HG03039 (cell line): ENCODE data around the gene API5.
"Not testable (repeated sequence)": the region's sequence is repeated elsewhere in the genome, so short reads cannot be mapped to it uniquely, and the experiment has no call there.

Experiments
- ATAC-seq: cut with Tn5 transposase; IDR thresholded peaks from one replicate; pipeline ENCODE4 v1.9.1; 2021; ENCODE audit warnings: mild to moderate bottlenecking, moderate library complexity; ENCODE audit not compliant: unreplicated experiment

The API5 gene

GRCh38 chr11:43311791-43312607 lies at the start of gene API5:
API5 (plus strand) TSS chr11:43311996; CDS start chr11:43312128, 132 bp downstream.
- ATAC-seq, result peak; percentile 98

DNA sequence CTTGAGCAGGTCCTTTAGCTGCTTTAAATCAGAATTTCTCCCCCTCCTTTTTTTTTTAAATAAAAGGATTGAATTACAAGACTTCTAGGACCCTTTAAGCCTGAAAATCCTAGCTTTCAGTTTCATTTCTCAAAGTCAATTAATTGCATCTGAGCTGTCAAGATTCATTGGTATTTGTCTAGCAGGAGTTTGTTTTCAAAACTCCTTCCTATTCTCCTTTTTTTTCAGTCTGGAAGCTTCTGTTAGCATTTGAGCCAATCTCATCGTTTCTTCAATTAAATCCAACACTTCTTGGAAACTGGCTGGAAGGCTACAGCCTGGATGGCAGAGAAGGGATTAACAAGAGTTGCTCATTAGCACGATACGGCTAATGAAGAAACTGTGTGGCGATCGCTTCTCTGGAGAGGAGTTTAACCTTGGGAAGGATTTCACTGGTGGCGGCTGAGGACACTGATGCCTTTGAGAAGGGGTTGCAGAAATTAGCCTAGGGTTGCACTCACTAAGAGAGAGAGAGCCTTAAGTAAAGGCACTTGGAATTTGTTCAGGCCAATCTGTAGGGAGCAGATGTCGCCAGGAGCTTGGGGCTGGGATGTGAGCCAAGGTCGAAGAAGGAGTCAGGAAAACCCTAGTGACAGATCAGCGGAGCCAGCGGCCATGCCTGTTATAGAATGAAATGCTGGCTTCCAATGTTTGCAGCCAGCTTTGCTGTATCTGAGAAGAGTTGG lies 43.8 kb upstream of the API5 start:
- ATAC-seq, result no peak

DNA sequence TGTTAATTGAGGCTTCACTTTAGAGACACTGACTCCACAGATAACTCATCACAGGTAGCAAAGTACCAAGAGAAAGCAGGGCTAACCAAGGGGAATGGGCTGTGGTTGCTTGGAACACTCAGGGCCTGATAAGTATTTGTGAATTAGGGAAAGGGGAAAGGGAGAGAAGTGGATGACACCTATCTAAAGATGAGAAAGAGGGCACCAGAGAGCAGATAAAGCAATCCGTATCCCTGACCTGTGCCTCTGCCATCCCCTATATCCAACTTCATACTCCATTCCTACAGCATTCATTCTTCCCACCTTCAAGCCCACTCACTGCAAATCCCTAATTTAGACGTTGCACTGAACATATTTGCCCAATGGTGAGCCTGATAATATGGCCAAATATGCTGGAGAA lies 43.0 kb upstream of the API5 start:
- ATAC-seq, result no peak

DNA sequence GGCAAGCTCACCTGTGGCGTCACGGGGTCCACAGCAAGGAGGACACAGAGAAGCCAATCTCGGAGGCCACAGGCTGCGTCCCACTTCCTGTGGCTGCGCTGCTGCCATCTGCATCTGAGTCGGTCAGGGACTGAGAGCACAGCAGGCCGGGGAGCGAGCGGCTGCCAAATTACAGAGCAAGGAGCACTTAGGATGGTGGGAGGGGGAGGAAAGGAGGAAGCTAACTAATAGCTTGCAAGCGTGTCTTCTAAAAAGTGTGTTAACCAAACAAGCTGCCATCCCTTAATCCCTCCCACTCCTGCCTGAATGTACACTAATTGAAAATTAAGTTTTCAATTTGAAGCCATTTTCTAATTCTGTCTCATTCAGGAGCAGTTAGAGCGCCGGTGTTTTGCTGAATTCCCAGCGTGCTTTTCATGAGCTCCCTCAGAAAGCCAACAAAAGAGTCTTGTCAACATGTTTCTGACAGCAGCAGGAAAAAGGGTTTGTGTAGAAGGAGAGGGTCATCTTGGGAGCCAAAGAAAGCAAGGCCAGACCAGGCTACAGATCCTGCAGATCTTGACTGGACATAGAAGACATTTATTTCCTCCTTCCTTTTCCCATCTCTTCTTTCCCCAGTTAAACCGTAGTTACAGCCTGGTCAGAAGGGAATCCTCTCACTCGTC lies 42.4 kb upstream of the API5 start:
- no peak for ATAC-seq

- no peak for ATAC-seq
Observed at GRCh38 chr11:43270468-43270867, 41.3 kb upstream of the API5 start.

DNA sequence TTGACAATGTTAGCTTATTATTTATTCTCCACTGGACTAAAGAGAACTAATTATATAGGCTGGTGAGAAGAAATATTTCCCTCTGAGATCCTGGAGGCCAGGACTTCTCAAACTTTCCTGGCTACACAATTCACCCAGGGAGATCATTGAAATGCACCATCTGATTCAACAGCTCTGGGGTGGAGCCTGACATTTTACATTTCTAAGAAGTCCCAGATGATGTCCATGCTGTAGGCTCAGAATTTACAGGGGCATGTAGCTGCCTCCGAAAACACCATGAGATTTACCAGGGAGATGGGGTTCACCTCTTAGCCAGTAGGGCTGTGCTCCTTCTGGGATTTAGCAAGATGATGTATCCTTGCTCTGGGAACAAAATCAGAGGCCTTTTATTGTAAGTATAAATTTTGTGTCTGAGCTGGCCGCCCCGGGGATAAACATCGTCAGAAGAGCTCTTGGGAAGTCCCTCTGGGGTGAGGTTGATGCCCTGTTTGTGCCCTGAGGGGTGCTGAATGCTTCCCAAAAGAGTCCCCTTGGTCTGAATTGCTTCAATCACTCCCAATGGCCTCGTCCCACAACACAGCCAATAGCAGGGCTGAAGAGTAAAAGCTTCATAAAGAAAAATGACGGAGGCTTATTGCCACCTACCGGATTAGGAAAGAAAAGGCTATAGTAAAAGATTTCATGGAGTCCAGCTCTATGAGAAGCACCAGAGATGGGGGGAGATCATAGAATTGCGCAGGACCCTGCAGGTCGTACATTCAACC lies 33.4 kb upstream of the API5 start:
- peak; percentile 48 for ATAC-seq

GRCh38 chr11:43282607-43283440 lies 29.0 kb upstream of the API5 start:
- peak; percentile 67 for ATAC-seq

DNA sequence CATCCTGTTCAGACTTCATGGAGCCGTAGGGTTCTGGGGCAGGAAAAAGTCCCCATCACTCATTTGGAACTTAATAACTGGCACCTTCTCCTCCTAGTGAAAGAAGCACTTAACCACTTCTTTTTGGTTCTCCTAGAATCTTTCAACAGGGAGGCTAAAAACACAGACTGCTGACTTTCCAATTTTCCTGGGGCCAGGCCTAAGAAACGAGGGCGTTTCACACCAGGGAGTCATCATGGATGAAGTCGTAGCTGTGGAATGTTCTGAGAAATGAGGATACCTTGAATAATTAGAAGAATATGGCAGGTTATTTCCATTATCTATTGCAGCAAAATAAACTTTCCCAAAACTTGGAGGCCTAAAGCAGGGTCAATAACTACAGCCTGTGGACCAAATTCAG lies 26.0 kb upstream of the API5 start:
- ATAC-seq, result no peak

DNA sequence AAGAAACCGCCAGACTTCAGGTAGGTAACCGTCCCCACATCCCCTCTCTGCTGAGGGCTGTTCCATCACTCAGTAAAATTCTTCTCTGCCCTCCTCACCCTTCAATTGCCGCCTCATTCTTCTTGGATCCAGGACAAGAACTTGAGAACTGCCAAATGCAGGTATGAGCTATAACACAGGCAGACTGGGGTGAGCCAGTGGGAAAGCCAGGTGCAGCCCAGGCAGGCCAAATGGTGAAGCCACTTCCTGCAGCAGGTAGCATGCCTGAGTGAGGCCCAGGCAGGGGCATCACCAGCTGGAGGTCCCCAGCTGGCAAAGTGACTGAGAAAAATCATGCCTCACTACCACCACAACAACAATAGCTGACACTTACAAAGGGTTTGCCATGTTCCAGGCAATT lies 22.4 kb upstream of the API5 start:
- no peak for ATAC-seq

DNA sequence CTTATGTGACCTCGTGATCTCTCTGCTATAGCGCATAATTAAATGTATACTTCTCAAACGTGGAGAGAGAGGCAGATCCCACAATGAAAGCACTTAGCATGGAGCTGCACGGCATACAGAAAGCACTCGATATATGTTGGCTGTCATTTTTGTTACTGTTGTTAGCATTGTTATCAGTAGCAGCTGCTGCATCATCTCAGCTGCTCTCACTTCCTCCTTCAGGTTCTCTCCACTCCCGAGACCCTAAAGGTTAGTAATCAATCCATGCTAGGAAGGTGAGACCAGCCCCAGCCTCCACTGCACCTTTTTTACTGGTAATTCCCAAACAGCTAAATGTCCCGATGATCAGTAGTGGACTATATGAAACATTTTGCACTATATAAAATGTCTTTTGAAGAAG lies 13.4 kb upstream of the API5 start:
- ATAC-seq, result no peak

DNA sequence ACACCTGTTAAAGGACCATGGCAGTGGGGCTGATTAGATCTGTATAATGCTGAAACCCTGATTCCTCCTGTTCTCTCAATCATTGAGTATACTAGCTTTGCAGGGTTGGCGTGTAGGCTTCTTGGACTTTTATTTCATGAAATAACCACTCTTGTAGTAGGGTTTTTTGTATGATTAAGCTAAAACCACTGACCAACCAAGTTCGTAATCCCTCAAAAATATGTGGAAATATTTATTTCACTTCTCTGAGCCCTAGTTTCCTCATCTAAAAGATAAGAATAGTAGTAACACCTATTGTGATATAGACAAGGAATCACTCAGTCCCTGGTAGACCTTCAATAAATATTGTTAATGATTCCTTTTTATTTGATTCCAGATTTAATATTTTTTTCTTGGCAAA lies 4.2 kb downstream of the API5 start:
- no peak for ATAC-seq

DNA sequence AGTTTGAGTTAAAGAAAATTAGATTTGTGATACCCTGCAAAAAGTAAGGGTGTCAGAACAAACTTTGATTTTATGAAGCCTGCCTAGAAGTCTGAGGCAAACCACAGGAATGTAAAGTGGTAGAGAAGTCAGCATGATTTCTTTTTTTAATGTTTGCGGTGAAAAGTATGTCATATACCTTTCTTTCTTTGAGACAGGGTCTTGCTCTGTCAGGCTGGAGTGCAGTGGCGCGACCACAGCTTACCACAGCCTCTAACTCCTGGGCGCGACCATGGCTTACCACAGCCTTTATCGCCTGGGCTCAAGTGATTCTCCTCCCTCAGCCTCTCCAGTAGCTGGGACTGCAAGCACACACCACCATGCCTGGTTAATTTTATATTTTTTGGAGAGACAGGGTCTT lies 4.7 kb downstream of the API5 start:
- ATAC-seq, result no peak

GRCh38 chr11:43327987-43328386 lies 16.2 kb downstream of the API5 start:
- ATAC-seq, result no peak

GRCh38 chr11:43328482-43328881 lies 16.7 kb downstream of the API5 start:
- ATAC-seq, result no peak

DNA sequence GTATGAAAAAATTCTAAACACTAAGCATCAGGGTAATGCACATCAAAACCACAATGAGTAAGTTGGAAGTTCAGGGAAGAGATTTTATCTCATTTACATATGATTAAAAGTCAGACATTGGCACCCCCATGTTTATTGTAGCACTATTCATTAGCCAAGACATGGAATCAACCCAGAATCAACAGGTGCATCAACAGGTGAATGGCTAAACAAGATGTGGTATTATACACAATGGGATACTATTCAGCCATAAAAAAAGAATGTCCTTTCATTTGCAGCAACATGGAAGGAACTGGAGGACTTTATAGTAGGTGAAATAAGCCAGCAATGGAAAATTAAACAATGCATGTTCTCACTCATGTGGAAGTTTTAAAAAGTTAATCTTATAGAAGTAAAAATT lies 29.4 kb downstream of the API5 start:
- ATAC-seq, result no peak

DNA sequence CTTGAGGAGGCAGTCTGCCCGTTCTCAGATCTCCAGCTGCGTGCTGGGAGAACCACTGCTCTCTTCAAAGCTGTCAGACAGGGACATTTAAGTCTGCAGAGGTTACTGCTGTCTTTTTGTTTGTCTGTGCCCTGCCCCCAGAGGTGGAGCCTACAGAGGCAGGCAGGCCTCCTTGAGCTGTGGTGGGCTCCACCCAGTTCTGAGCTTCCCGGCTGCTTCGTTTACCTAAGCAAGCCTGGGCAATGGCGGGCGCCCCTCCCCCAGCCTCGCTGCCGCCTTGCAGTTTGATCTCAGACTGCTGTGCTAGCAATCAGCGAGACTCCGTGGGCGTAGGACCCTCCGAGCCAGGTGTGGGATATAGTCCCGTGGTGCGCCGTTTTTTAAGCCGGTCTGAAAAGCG lies 39.6 kb downstream of the API5 start:
- not testable (repeated sequence) for ATAC-seq

- ATAC-seq, result no peak
Observed at GRCh38 chr11:43354311-43354710, 42.5 kb downstream of the API5 start.

GRCh38 chr11:43356336-43356735 lies 44.5 kb downstream of the API5 start:
- ATAC-seq, result no peak

DNA sequence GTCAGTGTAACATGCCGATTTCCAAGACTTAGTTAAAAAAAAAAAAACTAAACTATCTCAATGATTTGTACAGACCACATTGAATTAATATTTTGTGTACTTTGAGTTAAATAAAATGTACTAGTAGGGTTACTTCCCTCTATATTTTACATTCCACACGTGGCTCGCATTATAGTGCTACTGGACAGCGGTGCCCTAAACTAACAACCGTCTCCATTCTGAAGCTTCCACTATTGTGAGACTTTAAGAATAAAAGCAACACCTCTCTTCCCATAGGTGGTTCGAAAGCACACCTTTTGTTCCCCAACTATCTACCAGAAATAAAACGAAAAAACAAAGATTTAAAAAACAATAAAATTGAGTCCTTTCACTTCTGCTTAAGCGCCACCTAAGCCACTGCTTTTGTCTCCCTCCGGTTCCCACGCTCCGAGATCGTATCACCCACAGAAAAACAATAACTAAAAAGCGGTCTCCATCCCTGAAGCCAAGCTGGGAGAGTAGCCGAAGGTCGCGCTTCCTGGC lies 46.5 kb downstream of the API5 start:
- ATAC-seq, result no peak
